RWPE2 (cell line): ENCODE measurements around the gene OSBPL2.

ENCODE experiments used
- ATAC-seq: fragments of 200-7000 bp; cut with Tn5 transposase; 3 replicates; pipeline ENCODE4 v1.9.1; 2021; ENCODE audit warnings: low read depth
- DNase-seq: peaks from one replicate; pipeline ENCODE4 v3.0.0-alpha.2; 2020; ENCODE audit warnings: low spot score
- H3K27ac ChIP-seq: fragments of 450-650 bp; 2 replicates; pipeline ENCODE4 v1.5.1; 2017; ENCODE audit warnings: mild to moderate bottlenecking; ENCODE audit not compliant: poor library complexity, severe bottlenecking
- H3K27me3 ChIP-seq: fragments of 250-450 bp; sonication (Bioruptor Pico); 2 replicates; pipeline ENCODE4 v1.5.1; 2021; ENCODE audit warnings: mild to moderate bottlenecking, moderate library complexity; ENCODE audit not compliant: insufficient read depth, poor library complexity, severe bottlenecking
- H3K36me3 ChIP-seq: fragments of 250-450 bp; sonication (Bioruptor Pico); 2 replicates; pipeline ENCODE4 v1.5.1; 2020; ENCODE audit warnings: low read depth, mild to moderate bottlenecking, moderate library complexity
- H3K4me1 ChIP-seq: fragments of 250-450 bp; sonication (Bioruptor Pico); 2 replicates; pipeline ENCODE4 v1.5.1; 2021; ENCODE audit warnings: mild to moderate bottlenecking, moderate library complexity; ENCODE audit not compliant: insufficient read depth, poor library complexity, severe bottlenecking
- H3K4me3 ChIP-seq: fragments of 250-450 bp; sonication (Bioruptor Pico); 2 replicates; pipeline ENCODE4 v1.5.1; 2021; ENCODE audit warnings: mild to moderate bottlenecking, moderate library complexity; ENCODE audit not compliant: severe bottlenecking
- H3K9me3 ChIP-seq: fragments of 250-450 bp; sonication (Bioruptor Pico); 2 replicates; pipeline ENCODE4 v1.5.1; 2021; ENCODE audit warnings: mild to moderate bottlenecking, moderate library complexity; ENCODE audit not compliant: severe bottlenecking
- CTCF ChIP-seq: fragments of 450-650 bp; IDR thresholded peaks from one replicate; pipeline ENCODE4 v1.5.1; 2017; ENCODE audit warnings: mild to moderate bottlenecking, moderate library complexity; ENCODE audit not compliant: poor library complexity, severe bottlenecking

OSBPL2 gene

DNA sequence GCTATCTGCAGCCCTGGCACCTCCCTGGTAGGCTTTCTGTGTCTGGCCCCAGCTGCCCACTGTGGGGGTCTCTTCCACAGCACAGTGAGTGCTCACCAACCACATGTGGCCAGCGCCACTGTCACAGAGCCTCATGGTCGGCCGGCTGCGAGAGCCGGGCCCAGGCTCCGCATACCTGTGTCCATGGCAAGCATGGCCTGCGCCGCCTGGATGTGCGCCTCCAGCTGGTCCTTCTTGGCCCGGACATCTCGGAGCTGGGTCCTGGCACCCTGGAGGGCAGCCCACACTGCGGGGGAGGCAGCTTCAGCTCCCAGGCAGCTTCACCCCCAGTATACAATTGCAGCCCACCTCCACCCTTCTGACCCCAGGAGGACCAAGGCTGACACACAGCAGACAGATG, 77.5 kb downstream of the OSBPL2 start:
- Histone ChIP-seq H3K27me3 (no peaks in the 10 kb centered on the region), H3K9me3 (no peaks in the 10 kb centered on the region), H3K4me1 (no peaks in the 10 kb centered on the region), H3K4me3 (no peak overlapping the region), H3K36me3 (peaks cover 90% of the 10 kb centered on the region), H3K27ac (no peak overlapping the region)
- peak; percentile 85 for DNase-seq
- TF ChIP-seq CTCF: no peak
- no peak for ATAC-seq

- DNase-seq: peak; percentile 89
- Histone ChIP-seq H3K27ac (no peak overlapping the region), H3K27me3 (no peaks in the 10 kb centered on the region), H3K36me3 (peaks cover 84% of the 10 kb centered on the region), H3K4me3 (no peak overlapping the region), H3K9me3 (no peaks in the 10 kb centered on the region), H3K4me1 (no peaks in the 10 kb centered on the region)
- TF ChIP-seq CTCF: no peak
- ATAC-seq: no peak
Measured at GRCh38 chr20:62316331-62317166, 78.2 kb downstream of the OSBPL2 start.

- Histone ChIP-seq H3K27ac (peak overlapping the region; percentile 2), H3K27me3 (no peaks in the 10 kb centered on the region), H3K4me1 (no peaks in the 10 kb centered on the region), H3K4me3 (no peak overlapping the region), H3K9me3 (no peaks in the 10 kb centered on the region), H3K36me3 (peaks cover 83% of the 10 kb centered on the region)
- peak; percentile 84 for DNase-seq
- ATAC-seq: no peak
- TF ChIP-seq CTCF: no peak
Measured at GRCh38 chr20:62317167-62317655, 78.9 kb downstream of the OSBPL2 start.

DNA sequence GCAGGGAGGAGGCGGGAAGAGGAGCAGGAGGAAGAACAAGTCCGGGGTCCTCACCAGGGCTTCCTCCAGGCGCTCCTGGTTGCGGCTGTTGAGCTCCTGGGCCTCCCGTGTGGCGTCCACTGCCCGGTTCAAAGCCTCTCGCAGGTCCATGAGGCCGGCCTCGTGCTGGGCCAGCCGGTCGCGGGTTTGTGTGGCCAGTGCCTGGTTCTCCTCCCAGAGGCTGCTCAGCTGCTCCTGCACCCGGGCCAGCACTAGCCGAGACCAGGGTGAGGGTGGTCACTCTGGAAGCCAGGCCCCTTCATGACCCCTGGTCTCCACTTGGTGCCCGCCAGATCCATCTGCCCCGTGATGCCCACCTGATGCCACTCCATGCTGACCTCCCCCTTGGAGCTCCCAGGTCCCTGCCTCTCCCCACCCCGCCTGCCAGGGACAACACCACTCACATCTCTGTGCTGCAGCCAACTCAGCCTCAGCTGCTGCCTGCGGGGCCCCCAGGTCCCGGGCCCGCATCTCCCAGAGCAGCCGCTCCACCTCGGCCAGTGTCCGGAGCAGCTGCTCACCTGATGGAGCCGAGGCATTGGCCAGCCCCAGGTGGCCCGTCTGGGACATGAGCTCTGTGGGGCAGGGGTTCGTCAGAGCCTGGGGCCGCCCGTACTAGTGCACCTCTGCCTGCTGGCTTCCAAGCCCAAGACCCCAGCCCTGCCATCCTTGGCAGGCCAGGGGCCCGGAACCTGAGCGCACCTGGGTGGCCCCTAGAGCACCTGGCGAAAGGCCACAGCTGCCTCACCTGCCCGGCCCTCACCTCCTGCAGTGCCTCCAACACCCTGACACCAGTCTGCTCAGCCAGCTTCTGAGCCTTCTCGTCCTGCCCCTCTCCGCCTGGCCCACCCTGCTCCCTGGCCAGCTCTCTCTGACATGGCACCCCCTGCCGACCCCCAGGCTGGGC, 80.4 kb downstream of the OSBPL2 start:
- H3K27ac ChIP-seq: no peak overlapping the region
- ATAC-seq (peak; percentile 3), DNase-seq (peak; percentile 88)
- H3K27me3 ChIP-seq: no peaks in the 10 kb centered on the region
- H3K9me3 ChIP-seq: no peaks in the 10 kb centered on the region
- TF ChIP-seq CTCF: no peak
- no peak overlapping the region for H3K4me3 ChIP-seq
- H3K36me3 ChIP-seq: peaks cover 83% of the 10 kb centered on the region
- H3K4me1 ChIP-seq: no peaks in the 10 kb centered on the region
